Raji (cell line): ENCODE data around the gene DNASE1L2.

Source experiments
- POLR2A ChIP-seq: IDR thresholded peaks from 2 replicates; pipeline ENCODE4 v1.6.1; 2011; ENCODE audit warnings: low read depth, low read length, control low read depth; ENCODE audit not compliant: insufficient read depth

The DNASE1L2 gene

GRCh38 chr16:2280981-2281542 is 44.8 kb downstream of the DNASE1L2 start:
- TF ChIP-seq POLR2A, result no peak

GRCh38 chr16:2282262-2282661 is 46.0 kb downstream of the DNASE1L2 start:
- no peak for TF ChIP-seq POLR2A

GRCh38 chr16:2282866-2283555 is 46.8 kb downstream of the DNASE1L2 start:
- TF ChIP-seq POLR2A, result no peak

- no peak for TF ChIP-seq POLR2A
Observed at GRCh38 chr16:2284001-2284770, 47.9 kb downstream of the DNASE1L2 start.

DNA sequence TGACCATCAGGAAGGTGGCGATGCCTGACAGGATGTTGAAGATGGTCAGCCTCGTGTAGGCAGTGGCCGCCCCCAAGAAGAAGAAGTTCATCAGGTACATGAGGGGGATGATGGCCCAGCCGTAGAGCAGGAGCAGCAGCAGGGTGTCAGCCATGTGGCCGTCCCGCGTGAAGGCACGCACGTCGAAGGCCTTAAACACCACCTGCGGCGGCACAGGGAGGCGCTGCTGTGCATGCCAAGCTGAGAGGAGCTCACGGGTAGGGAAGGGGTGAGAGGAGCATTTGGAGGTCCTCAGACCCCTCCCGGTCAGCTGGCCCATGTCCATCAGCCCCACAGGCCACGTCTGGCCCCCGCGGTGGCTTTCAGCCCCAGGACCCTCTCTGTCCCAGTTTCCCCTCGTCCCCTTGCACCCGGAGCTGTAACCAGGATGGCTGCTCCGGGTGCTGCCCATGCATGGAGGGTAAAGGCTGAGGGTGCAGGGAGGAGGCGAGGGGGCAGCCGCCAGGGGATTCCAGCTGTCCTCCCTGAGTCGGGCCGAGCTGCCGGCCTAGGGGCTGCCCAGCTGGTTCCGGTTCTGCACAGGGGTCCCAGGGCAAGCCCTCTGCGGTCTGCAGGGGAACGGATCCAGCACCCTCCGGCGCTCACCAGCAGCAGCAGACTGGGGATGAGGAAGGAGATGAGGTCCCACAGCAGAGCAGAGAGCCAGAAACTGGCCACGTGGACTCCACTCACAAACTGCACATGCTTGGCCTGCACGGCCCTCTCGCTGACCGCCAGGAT is 48.7 kb downstream of the DNASE1L2 start:
- TF ChIP-seq POLR2A, result no peak

- TF ChIP-seq POLR2A, result no peak
Observed at GRCh38 chr16:2285731-2286191, 49.5 kb downstream of the DNASE1L2 start.

DNA sequence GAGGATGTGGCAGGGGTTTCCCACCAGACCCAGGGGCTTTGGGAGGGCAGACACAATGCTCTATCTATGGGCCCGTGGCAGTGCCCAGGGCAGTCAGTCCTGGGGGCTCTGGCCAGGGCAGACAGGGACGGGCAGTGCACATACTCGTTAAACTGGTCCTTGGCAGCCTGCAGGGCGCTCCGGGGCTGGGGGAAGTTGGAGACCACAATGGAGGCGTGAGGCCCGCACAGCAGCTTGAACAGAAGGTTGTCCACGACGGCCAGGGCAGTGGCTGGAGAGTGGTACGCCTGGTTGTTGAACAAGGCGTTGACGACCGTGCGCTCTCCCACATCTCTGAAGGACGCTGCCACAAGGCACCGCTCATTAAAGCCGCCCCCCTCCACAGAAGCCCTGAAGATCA is 50.3 kb downstream of the DNASE1L2 start:
- TF ChIP-seq POLR2A, result no peak

GRCh38 chr16:2287916-2288547 is 51.8 kb downstream of the DNASE1L2 start:
- no peak for TF ChIP-seq POLR2A
